Activated CD4-positive, alpha-beta T cell treated with anti-CD3 and anti-CD28 coated beads, Interleukin-2, Interleukin-4, amounts not matched to agents 100 ng/mL and 50 ng/mL, durations not matched to agents 16 hours and 8 hours (primary cell): ENCODE results near the gene TMED10.
"Not testable (repeated sequence)": the region's sequence is repeated elsewhere in the genome, so short reads cannot be mapped to it uniquely, and the experiment has no call there.

ENCODE experiments used
- DNase-seq: peaks from one replicate; pipeline ENCODE4 v3.0.0-alpha.2; 2020; ENCODE audit warnings: low spot score

TMED10 gene

GRCh38 chr14:75127474-75127820, 49.0 kb downstream of the TMED10 start:
- DNase-seq = not testable (repeated sequence)

- peak; percentile 93 for DNase-seq
These were observed 49.5 kb downstream of the TMED10 start, which contains the start of gene NEK9 for GRCh38 chr14:75126679-75127473. Gene NEK9 (minus strand): TSS chr14:75127048. CDS start chr14:75126921, 127 bp downstream.

DNA sequence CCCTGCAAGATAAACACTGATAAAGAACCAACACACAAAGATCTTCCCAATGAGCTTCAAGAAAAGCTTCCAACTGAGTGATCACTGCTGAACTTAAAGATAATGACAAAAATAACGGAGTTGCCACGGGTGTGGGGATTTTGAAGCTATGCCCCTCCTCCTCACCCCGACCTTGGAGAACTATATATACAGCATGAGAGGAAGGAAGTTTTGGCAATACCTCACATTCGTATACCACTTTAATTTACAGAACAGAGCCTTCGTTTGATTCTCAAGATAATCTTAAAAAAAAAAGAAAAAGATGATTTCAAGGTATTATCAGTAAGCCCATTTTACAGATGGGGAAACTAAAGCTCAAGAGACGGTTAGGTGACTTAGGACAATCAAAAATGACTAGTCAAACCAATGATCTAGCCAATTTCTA, 50.3 kb downstream of the TMED10 start:
- peak; percentile 17 for DNase-seq

- no peak for DNase-seq
These were observed 50.8 kb downstream of the TMED10 start for GRCh38 chr14:75125617-75126016.

DNA sequence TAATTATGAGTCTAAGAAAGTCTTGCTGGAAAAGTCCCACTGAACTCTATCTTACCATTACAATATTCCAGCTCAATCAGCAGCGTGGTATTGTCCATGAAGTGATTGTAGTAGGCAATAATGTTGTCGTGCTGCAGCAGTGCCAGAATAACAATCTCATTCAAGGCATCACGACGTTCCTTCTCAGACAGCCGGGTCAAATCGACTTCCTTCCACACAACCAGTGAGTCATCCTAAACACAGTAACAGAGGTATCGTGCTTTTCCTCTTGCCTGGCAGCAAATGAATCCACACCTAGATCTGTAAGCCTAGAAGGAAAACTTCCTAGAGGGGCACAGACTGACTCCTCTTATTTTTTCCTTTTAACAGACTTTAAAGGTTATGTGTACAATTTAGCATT, 52.4 kb downstream of the TMED10 start:
- peak; percentile 61 for DNase-seq

GRCh38 chr14:75121552-75121951, 54.9 kb downstream of the TMED10 start:
- DNase-seq = no peak

DNA sequence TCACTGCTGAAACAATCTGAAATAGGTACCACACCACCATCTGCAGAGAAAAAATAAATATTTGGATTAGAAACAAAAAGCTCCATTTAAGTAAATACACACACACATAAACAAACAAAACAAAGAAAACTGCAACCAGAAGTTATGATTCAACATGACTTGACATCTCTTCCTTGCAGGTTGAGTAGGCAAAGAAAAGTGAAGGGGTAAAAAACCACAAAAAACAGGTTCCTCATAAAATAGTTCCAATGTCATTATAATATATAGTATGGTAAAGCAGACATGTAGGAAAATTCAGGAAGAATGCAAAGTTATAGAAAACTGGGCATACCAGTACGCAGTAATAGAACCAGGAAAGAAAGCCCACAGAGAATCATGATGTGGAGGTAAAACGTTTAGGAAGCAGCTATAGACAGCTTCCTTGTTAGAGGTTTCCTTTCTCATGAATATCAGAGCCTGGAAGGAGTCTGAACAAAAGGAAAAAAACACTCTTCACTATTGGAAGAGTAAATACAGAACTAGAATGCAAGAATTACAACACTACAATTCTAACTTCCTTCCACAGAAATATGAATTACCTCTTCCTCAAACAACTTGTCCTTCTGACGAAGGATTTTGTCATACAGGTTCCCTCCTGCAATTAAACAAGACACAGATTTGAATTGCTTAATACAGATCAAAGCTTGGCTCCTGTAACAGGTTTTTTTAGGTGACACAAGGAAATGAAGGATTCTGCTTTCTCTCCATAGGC, 55.7 kb downstream of the TMED10 start:
- no peak for DNase-seq

DNA sequence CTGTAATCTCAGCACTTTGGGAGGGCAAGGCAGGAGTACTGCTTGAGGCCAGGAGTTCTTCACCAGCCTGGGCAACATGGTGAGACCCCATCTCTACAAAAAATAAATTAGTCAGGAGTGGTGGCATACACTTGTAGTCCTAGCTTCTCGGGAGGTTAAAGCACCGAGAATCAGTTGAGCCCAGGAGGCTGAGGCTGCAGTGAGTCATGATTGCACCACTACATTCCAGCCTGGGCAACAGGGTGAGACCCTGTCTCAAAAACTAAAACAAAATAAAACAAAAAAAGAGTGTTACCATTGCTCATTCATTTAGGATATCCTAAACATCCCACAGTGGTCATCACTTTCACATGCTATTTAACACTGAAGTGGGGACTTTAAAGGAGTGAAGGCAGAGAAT, 57.4 kb downstream of the TMED10 start:
- no peak for DNase-seq

GRCh38 chr14:75113932-75114539, 62.4 kb downstream of the TMED10 start:
- DNase-seq = peak; percentile 15

DNA sequence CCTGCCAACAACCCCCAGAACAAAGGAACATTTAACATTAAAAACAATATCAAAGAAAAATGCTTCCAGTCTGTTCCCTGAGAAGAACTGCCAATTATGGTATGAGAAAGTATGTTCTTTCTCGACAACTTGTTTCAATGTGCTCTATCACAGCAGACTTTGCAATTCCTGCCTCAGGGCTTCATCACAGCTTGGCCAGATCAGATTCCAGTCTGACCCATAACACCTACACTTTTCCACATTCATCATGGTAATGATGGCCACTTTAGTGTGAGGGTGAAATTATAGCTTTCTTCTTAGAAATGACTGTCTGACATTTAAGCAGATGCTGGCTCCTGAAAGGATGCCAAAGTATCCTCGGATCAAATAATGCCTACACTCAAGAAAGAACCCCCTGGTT, 66.5 kb downstream of the TMED10 start:
- DNase-seq = no peak

DNA sequence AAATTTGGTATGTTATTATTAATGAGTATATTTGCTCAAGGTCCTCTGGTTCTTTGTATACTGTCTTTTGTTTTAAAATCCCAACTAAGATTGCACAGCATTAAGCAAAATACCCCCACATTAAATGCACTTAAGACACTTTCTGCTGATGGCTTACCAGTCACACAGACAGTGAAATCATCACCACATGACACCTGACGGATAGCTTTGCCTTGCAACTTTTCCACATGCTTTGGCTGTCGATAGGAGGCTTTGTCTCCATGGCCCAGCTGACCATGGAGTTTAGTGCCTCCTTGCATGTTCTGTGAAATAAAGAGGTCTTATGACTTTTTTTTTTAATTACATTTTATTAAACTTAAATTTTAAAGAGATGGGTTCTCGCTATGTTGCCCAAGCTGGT, 69.2 kb downstream of the TMED10 start:
- DNase-seq = no peak

DNA sequence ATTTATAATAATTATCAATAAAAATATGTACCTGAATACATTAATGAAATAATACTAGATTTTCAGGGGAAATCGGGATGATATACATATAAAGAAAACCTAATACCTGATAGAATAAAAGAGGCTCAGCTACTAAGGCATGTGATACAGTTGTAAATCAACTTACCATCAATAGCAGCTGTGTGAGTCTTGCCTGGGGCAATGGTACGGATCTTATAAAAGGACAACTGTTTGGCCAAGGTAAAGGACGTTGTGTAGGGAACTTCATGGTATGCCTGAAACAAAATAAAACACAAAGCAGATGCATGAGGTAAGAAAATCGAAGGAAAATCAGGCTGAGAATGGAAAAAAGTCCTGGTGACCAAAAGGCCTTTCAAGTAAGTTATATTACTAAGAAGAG, 74.9 kb downstream of the TMED10 start:
- no peak for DNase-seq

DNA sequence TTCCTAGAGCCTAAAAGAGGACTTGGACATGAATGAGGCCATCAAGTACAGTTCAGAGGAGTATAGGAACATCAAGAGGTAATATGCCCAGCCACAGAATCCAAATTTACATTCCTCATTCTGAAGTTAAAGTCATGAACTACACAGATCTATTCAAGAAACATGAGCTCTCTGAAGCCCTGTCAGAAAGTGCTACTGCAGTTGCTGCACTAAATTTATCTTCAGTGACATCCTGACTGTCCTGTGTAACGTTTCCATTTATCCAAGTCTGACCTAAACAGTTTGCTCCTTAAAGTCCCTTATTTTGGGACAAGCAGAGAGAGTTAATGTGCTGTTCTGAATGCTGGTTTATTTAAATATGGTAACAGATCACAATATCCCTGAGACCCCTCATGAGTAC, 77.7 kb downstream of the TMED10 start:
- DNase-seq = no peak

GRCh38 chr14:75098212-75098611, 78.2 kb downstream of the TMED10 start:
- no peak for DNase-seq

DNA sequence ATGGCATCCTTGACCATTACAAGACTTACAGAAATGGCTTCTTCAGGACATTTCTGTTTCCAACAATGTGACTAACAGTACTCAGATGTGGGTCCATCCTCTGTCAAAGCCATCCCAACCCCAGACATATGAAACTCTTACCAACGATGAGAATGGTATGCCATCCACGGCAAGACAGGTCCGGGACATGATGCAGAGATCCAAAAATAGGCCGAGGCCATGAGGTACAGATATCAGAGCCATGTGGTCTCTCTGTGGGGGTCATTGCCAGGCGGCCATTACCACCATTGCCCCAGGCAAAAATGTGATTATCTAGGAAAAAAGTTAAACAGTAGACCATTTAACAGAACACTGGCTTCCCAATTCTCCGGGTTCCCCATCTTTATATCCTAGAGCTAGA, 79.5 kb downstream of the TMED10 start:
- no peak for DNase-seq

- DNase-seq = no peak
These were observed 80.7 kb downstream of the TMED10 start for GRCh38 chr14:75095690-75096089.

DNA sequence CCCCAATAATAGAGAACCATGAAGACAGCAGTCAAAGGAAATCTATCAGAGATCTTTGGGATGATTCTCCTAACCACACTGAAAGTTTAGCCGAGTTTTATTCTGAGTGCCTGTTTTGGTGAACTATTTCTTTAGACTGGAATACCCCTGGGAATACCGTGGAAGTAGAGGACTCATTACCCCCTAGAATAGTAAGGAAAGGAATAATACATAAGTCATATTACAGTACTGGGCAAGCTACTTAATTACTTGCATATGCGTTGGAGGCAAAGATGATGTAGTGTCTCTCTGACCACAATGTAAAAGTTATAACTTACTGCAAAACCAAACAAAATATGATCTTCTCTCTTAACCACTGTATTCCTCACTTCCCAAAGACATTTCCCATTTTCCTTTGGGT, 81.5 kb downstream of the TMED10 start:
- no peak for DNase-seq

GRCh38 chr14:75092698-75093097, 83.7 kb downstream of the TMED10 start:
- DNase-seq = no peak

DNA sequence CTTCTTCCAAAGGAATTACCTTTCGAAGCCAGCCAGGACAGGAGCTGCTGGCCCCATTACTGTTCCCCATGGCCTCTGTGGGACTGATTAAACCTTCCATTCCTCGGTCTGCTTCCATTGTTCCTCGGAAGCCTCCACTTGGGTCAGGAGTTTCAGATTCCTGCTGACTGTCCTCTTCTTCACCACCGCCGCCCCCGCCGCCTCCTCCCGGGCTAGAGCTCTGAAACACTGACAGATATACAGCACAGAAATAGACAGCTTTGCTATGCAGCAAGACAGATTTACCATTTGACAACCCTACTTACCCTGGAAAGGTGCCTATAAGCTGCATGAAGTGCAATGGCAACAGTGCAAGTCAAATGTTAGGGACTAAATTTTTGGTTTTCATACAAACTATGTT, 85.2 kb downstream of the TMED10 start:
- DNase-seq = no peak

DNA sequence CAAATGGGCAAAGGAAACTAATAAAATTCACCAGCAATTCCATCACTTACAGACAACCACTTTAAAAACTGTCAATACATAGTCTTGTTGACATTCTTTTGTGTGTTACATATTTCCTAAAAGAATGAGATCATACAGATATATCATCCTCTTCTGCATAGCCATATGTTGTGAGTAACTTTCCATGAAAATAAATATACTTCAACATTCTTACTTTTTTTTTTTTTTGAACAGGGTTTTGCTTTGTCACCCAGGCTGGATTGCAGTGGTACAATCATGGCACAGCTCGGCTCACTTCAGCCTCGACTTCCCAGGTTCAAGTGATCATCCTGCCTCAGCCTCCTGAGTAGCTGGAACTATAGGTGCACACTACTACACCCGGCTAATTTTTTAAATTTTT, 86.1 kb downstream of the TMED10 start:
- DNase-seq = no peak

- DNase-seq = peak; percentile 41
These were observed 87.6 kb downstream of the TMED10 start for GRCh38 chr14:75088566-75089373.

DNA sequence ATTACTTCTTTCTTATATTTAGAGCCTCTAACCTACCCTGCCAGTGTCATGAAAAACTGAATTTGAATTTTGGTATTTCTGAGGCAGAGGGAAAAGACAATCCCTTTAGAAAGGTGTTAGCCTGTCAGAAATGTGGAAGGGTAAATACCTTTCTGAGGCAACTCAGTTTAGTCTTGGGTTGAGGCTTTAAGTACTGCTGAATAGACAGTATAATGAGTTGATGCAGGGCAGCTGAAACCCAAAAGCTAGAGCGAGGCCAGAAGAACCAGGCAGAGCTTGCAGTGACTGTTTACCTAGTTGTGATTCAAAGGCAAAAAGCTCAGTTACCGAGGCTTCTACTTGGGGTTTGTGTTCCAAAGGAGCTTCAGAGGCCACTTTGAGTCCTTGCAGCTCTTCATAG, 88.3 kb downstream of the TMED10 start:
- no peak for DNase-seq
